SW480 (cell line): ENCODE results near the gene ADGRG3.
"Not testable (repeated sequence)": the region's sequence is repeated elsewhere in the genome, so short reads cannot be mapped to it uniquely, and the experiment has no call there.

Source experiments
- DNase-seq: peaks from one replicate; pipeline ENCODE4 v3.0.0-alpha.2; 2016; ENCODE audit warnings: low spot score

Gene ADGRG3

GRCh38 chr16:57721356-57722209 is 53.5 kb downstream of the ADGRG3 start:
- no peak for DNase-seq

- no peak for DNase-seq
Measured at GRCh38 chr16:57722210-57722499, 54.0 kb downstream of the ADGRG3 start.

- DNase-seq: no peak
Measured at GRCh38 chr16:57722651-57723050, 54.5 kb downstream of the ADGRG3 start.

GRCh38 chr16:57723170-57723569 is 55.1 kb downstream of the ADGRG3 start:
- peak; percentile 7 for DNase-seq

GRCh38 chr16:57724531-57724930 is 56.4 kb downstream of the ADGRG3 start:
- no peak for DNase-seq

- no peak for DNase-seq
Measured at GRCh38 chr16:57725151-57725550, 57.0 kb downstream of the ADGRG3 start.

GRCh38 chr16:57725554-57725953 is 57.4 kb downstream of the ADGRG3 start:
- no peak for DNase-seq

GRCh38 chr16:57725976-57726375 is 57.9 kb downstream of the ADGRG3 start:
- no peak for DNase-seq

GRCh38 chr16:57726433-57726947 is 58.4 kb downstream of the ADGRG3 start:
- DNase-seq: no peak

- no peak for DNase-seq
Measured at GRCh38 chr16:57727610-57728009, 59.5 kb downstream of the ADGRG3 start.

GRCh38 chr16:57728336-57729181 is 60.5 kb downstream of the ADGRG3 start:
- DNase-seq: no peak

- DNase-seq: no peak
Measured at GRCh38 chr16:57729182-57729484, 61.0 kb downstream of the ADGRG3 start.

GRCh38 chr16:57729852-57730251 is 61.7 kb downstream of the ADGRG3 start:
- not testable (repeated sequence) for DNase-seq

GRCh38 chr16:57730771-57731730 is 62.9 kb downstream of the ADGRG3 start:
- no peak for DNase-seq

GRCh38 chr16:57732037-57732436 is 63.9 kb downstream of the ADGRG3 start:
- DNase-seq: no peak

GRCh38 chr16:57732714-57733113 is 64.6 kb downstream of the ADGRG3 start:
- DNase-seq: no peak

- DNase-seq: no peak
Measured at GRCh38 chr16:57734308-57734924, 66.3 kb downstream of the ADGRG3 start.

GRCh38 chr16:57734925-57735754 is 67.0 kb downstream of the ADGRG3 start:
- DNase-seq: peak; percentile 100

GRCh38 chr16:57735755-57736418 is 67.8 kb downstream of the ADGRG3 start, which contains the start of gene KATNB1:
Gene KATNB1 (plus strand): TSS chr16:57735770. CDS start chr16:57737244, 1,474 bp downstream.
- DNase-seq: no peak
